22Rv1 (cell line): Measurements from ENCODE around the gene AKR1A1.

ENCODE experiments used
- CTCF ChIP-seq: fragments of 450-650 bp; IDR thresholded peaks from 2 replicates; pipeline ENCODE4 v1.5.1; 2017; ENCODE audit warnings: mild to moderate bottlenecking
- ZFX ChIP-seq: fragments of 450-650 bp; IDR thresholded peaks from 2 replicates; pipeline ENCODE4 v1.6.1; 2017; ENCODE audit warnings: antibody characterized with exemption, borderline replicate concordance

GRCh38 chr1:45518910-45519309, 31.7 kb upstream of the AKR1A1 start:
- TF ChIP-seq CTCF (no peak), ZFX (no peak)
